Activated CD4-positive, alpha-beta memory T cell treated with anti-CD3 and anti-CD28 coated beads for 36 hours (primary cell): Measurements from ENCODE around the gene GJC1. TPM values are rescaled to one million over a fixed set of nuclear protein-coding genes. Genes with fewer than 3 reads are reported as not detected.
"Not testable (repeated sequence)": the region's sequence is repeated elsewhere in the genome, so short reads cannot be mapped to it uniquely, and the experiment has no call there.

ENCODE experiments used
- CTCF ChIA-PET: fragments of 350-600 bp; sonication (Branson Sonifier 250); formaldehyde crosslinking; loops from one replicate; lab custom pipeline; 2021; ENCODE audit warnings: antibody characterized with exemption, inconsistent platforms; lab: Charles Lee
- POLR2A ChIA-PET: fragments of 350-600 bp; sonication (Branson Sonifier 250); formaldehyde crosslinking; loops from one replicate; lab custom pipeline; 2021; ENCODE audit warnings: antibody characterized with exemption; lab: Charles Lee
- DNase-seq: peaks from one replicate; pipeline ENCODE4 v3.0.0-alpha.2; 2020
- H3K27ac Mint-ChIP-seq: one replicate; pipeline ENCODE4 v1.8.0; 2021; ENCODE audit warnings: mixed read lengths
- H3K27me3 Mint-ChIP-seq: one replicate; pipeline ENCODE4 v1.8.0; 2021; ENCODE audit warnings: mixed read lengths
- H3K36me3 Mint-ChIP-seq: one replicate; pipeline ENCODE4 v1.8.0; 2021; ENCODE audit warnings: mixed read lengths
- H3K4me1 Mint-ChIP-seq: one replicate; pipeline ENCODE4 v1.8.0; 2021; ENCODE audit warnings: low read depth, mixed read lengths
- H3K4me3 Mint-ChIP-seq: one replicate; pipeline ENCODE4 v1.8.0; 2021; ENCODE audit warnings: mild to moderate bottlenecking, mixed read lengths
- H3K9me3 Mint-ChIP-seq: one replicate; pipeline ENCODE4 v1.8.0; 2021; ENCODE audit warnings: mixed read lengths
- intact Hi-C: fragments of 100-400 bp; cut with micrococcal nuclease; formaldehyde crosslinking; loops from one replicate; pipeline ENCODE4 v1.15.1; 2023
- total RNA-seq, 2 experiments: library from RNA; stranded (reverse); gene quantifications; one replicate each; pipeline ENCODE4 v1.2.3, GENCODE V29; 2021

Gene GJC1
- total RNA-seq, 2 experiments from 2014 or later: 1.9 to 2.7 TPM

GRCh38 chr17:44820631-44821212 is 9.4 kb downstream of the GJC1 start:
- H3K27ac Mint-ChIP-seq: no peak overlapping the region
- peaks cover 13% of the 10 kb centered on the region for H3K27me3 Mint-ChIP-seq
- ChIA-PET CTCF (interaction anchor here (0.6 kb wide), 1 partner anchor 288 kb away, joined by 3 read pairs; no protein-coding TSS in a partner anchor), POLR2A (no interaction called here)
- H3K4me1 Mint-ChIP-seq: no peaks in the 10 kb centered on the region
- H3K4me3 Mint-ChIP-seq: no peak overlapping the region
- DNase-seq: no peak
- no peaks in the 10 kb centered on the region for H3K36me3 Mint-ChIP-seq
- no peaks in the 10 kb centered on the region for H3K9me3 Mint-ChIP-seq
- intact Hi-C loops: no loop called here

- CTCF ChIA-PET, DNase-seq, POLR2A ChIA-PET, H3K4me1 Mint-ChIP-seq, H3K36me3 Mint-ChIP-seq, H3K27ac Mint-ChIP-seq, H3K4me3 Mint-ChIP-seq, H3K9me3 Mint-ChIP-seq, intact Hi-C loops: not testable (repeated sequence)
- peaks cover 12% of the 10 kb centered on the region for H3K27me3 Mint-ChIP-seq
Measured at GRCh38 chr17:44818508-44818907, 11.6 kb downstream of the GJC1 start.

GRCh38 chr17:44812263-44812662 is 17.8 kb downstream of the GJC1 start:
- Mint-ChIP-seq H3K36me3 (no peaks in the 10 kb centered on the region), H3K4me3 (no peak overlapping the region), H3K27ac (no peak overlapping the region), H3K27me3 (peaks cover 2% of the 10 kb centered on the region), H3K4me1 (no peaks in the 10 kb centered on the region), H3K9me3 (no peaks in the 10 kb centered on the region)
- intact Hi-C loops: no loop called here
- CTCF ChIA-PET: interaction anchor here (0.6 kb wide), 1 partner anchor 93 kb away, joined by 3 read pairs; no protein-coding TSS in a partner anchor
- POLR2A ChIA-PET: interaction anchor here (0.6 kb wide), 1 partner anchor 31 kb away, joined by 3 read pairs; no protein-coding TSS in a partner anchor
- no peak for DNase-seq

- H3K9me3 Mint-ChIP-seq, DNase-seq, H3K27ac Mint-ChIP-seq, intact Hi-C loops, CTCF ChIA-PET, H3K27me3 Mint-ChIP-seq, H3K36me3 Mint-ChIP-seq, H3K4me1 Mint-ChIP-seq, H3K4me3 Mint-ChIP-seq: not testable (repeated sequence)
- POLR2A ChIA-PET: interaction anchor here (0.6 kb wide), 1 partner anchor 17 kb away, joined by 5 read pairs; no protein-coding TSS in a partner anchor
Measured at GRCh38 chr17:44808656-44809388, 21.3 kb downstream of the GJC1 start.

GRCh38 chr17:44808156-44808555 is 21.9 kb downstream of the GJC1 start:
- intact Hi-C loops: no loop called here
- no peak overlapping the region for H3K4me3 Mint-ChIP-seq
- no peaks in the 10 kb centered on the region for H3K4me1 Mint-ChIP-seq
- no peak for DNase-seq
- ChIA-PET POLR2A (no interaction called here), CTCF (no interaction called here)
- peaks cover 4% of the 10 kb centered on the region for H3K27me3 Mint-ChIP-seq
- H3K36me3 Mint-ChIP-seq: no peaks in the 10 kb centered on the region
- no peak overlapping the region for H3K27ac Mint-ChIP-seq
- no peaks in the 10 kb centered on the region for H3K9me3 Mint-ChIP-seq

GRCh38 chr17:44807817-44808155 is 22.3 kb downstream of the GJC1 start:
- DNase-seq: no peak
- H3K36me3 Mint-ChIP-seq: no peaks in the 10 kb centered on the region

GRCh38 chr17:44807093-44807816 is 22.8 kb downstream of the GJC1 start:
- no peak for DNase-seq
- Mint-ChIP-seq H3K36me3 (no peaks in the 10 kb centered on the region), H3K9me3 (no peaks in the 10 kb centered on the region), H3K27ac (no peak overlapping the region), H3K27me3 (peaks cover 5% of the 10 kb centered on the region), H3K4me1 (no peaks in the 10 kb centered on the region), H3K4me3 (no peak overlapping the region)
- ChIA-PET CTCF (no interaction called here), POLR2A (no interaction called here)
- intact Hi-C loops: no loop called here

More at GRCh38 chr17:44807817-44808155, 22.3 kb downstream of the GJC1 start:
- peaks cover 5% of the 10 kb centered on the region for H3K27me3 Mint-ChIP-seq
- ChIA-PET CTCF (no interaction called here), POLR2A (no interaction called here)
- intact Hi-C loops: no loop called here
- no peaks in the 10 kb centered on the region for H3K9me3 Mint-ChIP-seq
- no peaks in the 10 kb centered on the region for H3K4me1 Mint-ChIP-seq
- no peak overlapping the region for H3K27ac Mint-ChIP-seq
- H3K4me3 Mint-ChIP-seq: no peak overlapping the region

- CTCF ChIA-PET: no interaction called here
- Mint-ChIP-seq H3K4me3 (no peak overlapping the region), H3K27ac (no peak overlapping the region), H3K4me1 (no peaks in the 10 kb centered on the region), H3K27me3 (peaks cover 7% of the 10 kb centered on the region), H3K36me3 (no peaks in the 10 kb centered on the region), H3K9me3 (no peaks in the 10 kb centered on the region)
- POLR2A ChIA-PET: no interaction called here
- DNase-seq: no peak
- intact Hi-C loops: no loop called here
Measured at GRCh38 chr17:44804302-44805089, 25.6 kb downstream of the GJC1 start.

GRCh38 chr17:44801880-44802279 is 28.2 kb downstream of the GJC1 start:
- no peak for DNase-seq
- ChIA-PET POLR2A (no interaction called here), CTCF (interaction anchor here (0.7 to 1.0 kb wide), 2 partner anchors 22 to 65 kb away, joined by 3 to 4 read pairs; no protein-coding TSS in a partner anchor)
- H3K4me1 Mint-ChIP-seq: no peaks in the 10 kb centered on the region
- no peaks in the 10 kb centered on the region for H3K9me3 Mint-ChIP-seq
- intact Hi-C loops: no loop called here
- peaks cover 4% of the 10 kb centered on the region for H3K27me3 Mint-ChIP-seq
- no peak overlapping the region for H3K27ac Mint-ChIP-seq
- H3K4me3 Mint-ChIP-seq: no peak overlapping the region
- H3K36me3 Mint-ChIP-seq: no peaks in the 10 kb centered on the region

GRCh38 chr17:44798356-44798755 is 31.7 kb downstream of the GJC1 start:
- Mint-ChIP-seq H3K4me3 (no peak overlapping the region), H3K27ac (no peak overlapping the region), H3K4me1 (peaks cover 4% of the 10 kb centered on the region), H3K9me3 (no peaks in the 10 kb centered on the region), H3K36me3 (no peaks in the 10 kb centered on the region), H3K27me3 (peaks cover 6% of the 10 kb centered on the region)
- intact Hi-C loops: no loop called here
- ChIA-PET POLR2A (interaction anchor here (0.5 kb wide), 2 partner anchors 35 to 420 kb away, joined by 4 to 5 read pairs; no protein-coding TSS in a partner anchor), CTCF (interaction anchor here (1.0 kb wide), 1 partner anchor 19 kb away, joined by 4 read pairs; no protein-coding TSS in a partner anchor)
- no peak for DNase-seq

GRCh38 chr17:44797802-44798201 is 32.3 kb downstream of the GJC1 start:
- no peak overlapping the region for H3K4me3 Mint-ChIP-seq
- no peaks in the 10 kb centered on the region for H3K36me3 Mint-ChIP-seq
- intact Hi-C loops: no loop called here
- no peak for DNase-seq
- H3K27me3 Mint-ChIP-seq: peaks cover 4% of the 10 kb centered on the region
- CTCF ChIA-PET: interaction anchor here (0.9 to 1.0 kb wide), 2 partner anchors 18 to 24 kb away, joined by 3 to 4 read pairs; no protein-coding TSS in a partner anchor
- H3K4me1 Mint-ChIP-seq: peaks cover 4% of the 10 kb centered on the region
- POLR2A ChIA-PET: interaction anchor here (0.5 kb wide), 2 partner anchors 35 to 419 kb away, joined by 4 to 5 read pairs; no protein-coding TSS in a partner anchor
- H3K9me3 Mint-ChIP-seq: no peaks in the 10 kb centered on the region
- no peak overlapping the region for H3K27ac Mint-ChIP-seq
